Fibroblast of gingiva (primary cell): ENCODE data around the gene KREMEN1.

Experiments
- DNase-seq: peaks from one replicate; pipeline ENCODE4 v3.0.0-alpha.2; 2011; ENCODE audit warnings: low read depth

Gene KREMEN1

GRCh38 chr22:29049655-29050263 is 23.1 kb upstream of the KREMEN1 start:
- DNase-seq, result no peak

GRCh38 chr22:29050457-29050856 is 22.4 kb upstream of the KREMEN1 start:
- DNase-seq, result no peak

GRCh38 chr22:29053048-29053702 is 19.7 kb upstream of the KREMEN1 start:
- DNase-seq, result no peak

- no peak for DNase-seq
These were observed 18.5 kb upstream of the KREMEN1 start for GRCh38 chr22:29054251-29054767.

- DNase-seq, result no peak
These were observed 17.5 kb upstream of the KREMEN1 start for GRCh38 chr22:29055192-29055830.

- no peak for DNase-seq
These were observed 16.4 kb upstream of the KREMEN1 start for GRCh38 chr22:29056472-29056871.

GRCh38 chr22:29060251-29060869 is 12.5 kb upstream of the KREMEN1 start:
- DNase-seq, result no peak

- no peak for DNase-seq
These were observed 11.9 kb upstream of the KREMEN1 start for GRCh38 chr22:29060931-29061330.

GRCh38 chr22:29061773-29062172 is 11.1 kb upstream of the KREMEN1 start, which contains the start of gene C22orf31:
Gene C22orf31, minus strand, starts transcription at chr22:29061831. Its CDS starts 39 bp downstream, at chr22:29061792.
- no peak for DNase-seq

GRCh38 chr22:29062286-29062821 is 10.5 kb upstream of the KREMEN1 start:
- no peak for DNase-seq

- DNase-seq, result no peak
These were observed 7.2 kb upstream of the KREMEN1 start for GRCh38 chr22:29065468-29066190.

- no peak for DNase-seq
These were observed 3.4 kb upstream of the KREMEN1 start for GRCh38 chr22:29069463-29069862.

- DNase-seq, result no peak
These were observed 2.3 kb upstream of the KREMEN1 start for GRCh38 chr22:29070490-29070889.

- no peak for DNase-seq
These were observed 1.4 kb upstream of the KREMEN1 start for GRCh38 chr22:29071261-29072045.

GRCh38 chr22:29072193-29072978 is 449 bp upstream of the KREMEN1 start:
- DNase-seq, result peak; percentile 60

GRCh38 chr22:29073618-29074275 is 912 bp downstream of the KREMEN1 start:
- DNase-seq, result peak; percentile 31

GRCh38 chr22:29074276-29074772 is 1.5 kb downstream of the KREMEN1 start:
- DNase-seq, result no peak

GRCh38 chr22:29078036-29078868 is 5.4 kb downstream of the KREMEN1 start:
- DNase-seq, result no peak

GRCh38 chr22:29078869-29079207 is 6.0 kb downstream of the KREMEN1 start:
- no peak for DNase-seq
